GM12878 (cell line): ENCODE data around the gene ZNF860. TPM values are rescaled to one million over a fixed set of nuclear protein-coding genes. Genes with fewer than 3 reads are reported as not detected.

Source experiments
- ATAC-seq: fragments of 200-7000 bp; cut with Tn5 transposase; 3 replicates; pipeline ENCODE4 v1.9.1; 2020; ENCODE audit warnings: mild to moderate bottlenecking, moderate library complexity
- BruUV-seq: library from RNA; stranded (reverse); fragments of 400-500 nt; replicated peaks from 2 replicates; lab custom pipeline; 2021; lab: Mats Ljungman, UMichigan
- CTCF ChIA-PET: fragments of 300-600 bp; sonication (Branson Sonifier 250); formaldehyde crosslinking; extraction: SDS; loops from one replicate; lab custom pipeline; 2021; ENCODE audit warnings: inconsistent platforms; lab: Yijun Ruan, JAX
- POLR2A ChIA-PET: fragments of 350-600 bp; formaldehyde crosslinking; extraction: SDS; loops from one replicate; lab custom pipeline; 2021; ENCODE audit warnings: inconsistent platforms; lab: Charles Lee
- RAD21 ChIA-PET: fragments of 300-600 bp; sonication (Branson Sonifier 250); formaldehyde crosslinking; loops from one replicate; lab custom pipeline; 2023; ENCODE audit warnings: antibody characterized with exemption; ENCODE audit not compliant: unreplicated experiment; lab: Charles Lee
- SMC1A ChIA-PET: fragments of 300-600 bp; sonication (Branson Sonifier 250); formaldehyde crosslinking; loops from one replicate; lab custom pipeline; 2023; ENCODE audit not compliant: unreplicated experiment, uncharacterized antibody; lab: Charles Lee
- DNase-seq: peaks from one replicate; pipeline ENCODE4 v3.0.0-alpha.2; 2011; ENCODE audit warnings: low read depth, low spot score
- FAIRE-seq: peaks from 3 replicates; lab custom pipeline; 2011; peaks lifted over from hg19 to GRCh38; lab: Jason Lieb, UNC
- H2AFZ ChIP-seq: 2 replicates; pipeline ENCODE4 v1.6.0; 2011; ENCODE audit warnings: low read depth, low read length, control low read depth; ENCODE audit not compliant: control insufficient read depth
- H3K27ac ChIP-seq: 2 replicates; pipeline ENCODE4 v1.5.1; 2011; ENCODE audit warnings: control low read depth; ENCODE audit not compliant: control insufficient read depth, insufficient read depth
- H3K27me3 ChIP-seq, 2 experiments: replicated peaks in 1 of 2; 2 replicates each; pipeline versions ENCODE4 v1.6.0 to v1.6.1; 2011; ENCODE audit warnings: low read length in 1 of 2; ENCODE audit not compliant: control insufficient read depth in 2 of 2, insufficient read depth in 2 of 2
- H3K36me3 ChIP-seq, 2 experiments: 2 replicates each; pipeline ENCODE4 v1.5.1; 2011; ENCODE audit warnings: low read length in 1 of 2; ENCODE audit not compliant: control insufficient read depth in 2 of 2, insufficient read depth in 2 of 2
- H3K4me1 ChIP-seq: 2 replicates; pipeline ENCODE4 v1.6.1; 2011; ENCODE audit warnings: mild to moderate bottlenecking, low read length, moderate library complexity, mixed read lengths; ENCODE audit not compliant: control insufficient read depth, insufficient read depth
- H3K4me2 ChIP-seq: 2 replicates; pipeline ENCODE4 v1.6.0; 2011; ENCODE audit warnings: control low read depth; ENCODE audit not compliant: control insufficient read depth, insufficient read depth
- H3K4me3 ChIP-seq: fragments of 200-600 bp; sonication (generic); 2 replicates; pipeline ENCODE4 v1.5.1; 2016
- H3K79me2 ChIP-seq: 2 replicates; pipeline ENCODE4 v1.6.0; 2011; ENCODE audit warnings: low read length; ENCODE audit not compliant: control insufficient read depth, insufficient read depth
- H3K9ac ChIP-seq: 2 replicates; pipeline ENCODE4 v1.8.0; 2011; ENCODE audit warnings: low read length, control low read depth, mixed read lengths; ENCODE audit not compliant: control insufficient read depth, insufficient read depth
- H3K9me3 ChIP-seq: replicated peaks from 3 replicates; pipeline ENCODE4 v1.5.1; 2011; ENCODE audit warnings: mild to moderate bottlenecking, low read length; ENCODE audit not compliant: control insufficient read depth, insufficient read depth
- H4K20me1 ChIP-seq: 2 replicates; pipeline ENCODE4 v1.6.0; 2011; ENCODE audit not compliant: control insufficient read depth, insufficient read depth
- BHLHE40 ChIP-seq, 2 experiments: fragments of 450-650 bp in 1 of 2; IDR thresholded peaks; 2 replicates each; pipeline ENCODE4 v1.6.1; 2011 to 2017; ENCODE audit warnings: low read depth in 2 of 2, borderline replicate concordance in 1 of 2, improper control_type of control experiment in 1 of 2, low read length in 1 of 2, mild to moderate bottlenecking in 1 of 2
- CBX3 ChIP-seq: fragments of 200-600 bp; sonication (generic); IDR thresholded peaks from 2 replicates; pipeline ENCODE4 v1.6.1; 2016; ENCODE audit warnings: low read depth, borderline replicate concordance
- EP300 ChIP-seq, 2 experiments: fragments of 150-350 bp in 1 of 2; IDR thresholded peaks; 2 replicates each; pipeline ENCODE4 v1.6.1; 2011 to 2012; ENCODE audit warnings: low read depth in 2 of 2, low read length in 2 of 2, borderline replicate concordance in 1 of 2, improper control_type of control experiment in 1 of 2, inconsistent platforms in 1 of 2; ENCODE audit not compliant: control insufficient read depth in 1 of 2
- MYB ChIP-seq: fragments of 150-350 bp; IDR thresholded peaks from 2 replicates; pipeline ENCODE4 v1.6.1; 2014; ENCODE audit warnings: mild to moderate bottlenecking, low read depth, low read length, borderline replicate concordance
- NR2F1 ChIP-seq: fragments of 450-650 bp; conservative IDR thresholded peaks from 2 replicates; pipeline ENCODE4 v1.6.1; 2017; ENCODE audit warnings: mild to moderate bottlenecking
- PML ChIP-seq: IDR thresholded peaks from 2 replicates; pipeline ENCODE4 v1.6.1; 2012; ENCODE audit warnings: low read length, inconsistent platforms
- RFX5 ChIP-seq: IDR thresholded peaks from 2 replicates; pipeline ENCODE4 v1.6.1; 2011; ENCODE audit warnings: low read depth, low read length, improper control_type of control experiment
- SPI1 ChIP-seq: IDR thresholded peaks from 2 replicates; pipeline ENCODE4 v1.6.1; 2011; ENCODE audit warnings: low read depth, mild to moderate bottlenecking, low read length, moderate library complexity, borderline replicate concordance; ENCODE audit not compliant: insufficient read depth
- WGBS: methylation state at CpG from one replicate; pipeline ENCODE4 v1.1.6; 2016; ENCODE audit warnings: low lambda C conversion rate; ENCODE audit not compliant: insufficient replicate concordance, insufficient coverage; ENCODE audit errors: missing lambda C conversion rate; 5-methylcytosine and 5-hydroxymethylcytosine counted together
- in situ Hi-C: fragments of 300-500 bp; cut with MboI; formaldehyde crosslinking; loops from 9 replicates; pipeline ENCODE4 v1.14.3; 2018; ENCODE audit warnings: mixed read lengths
- intact Hi-C: fragments of 100-400 bp; cut with micrococcal nuclease; formaldehyde crosslinking; loops from one replicate; pipeline ENCODE4 v1.14.2; 2022; ENCODE audit not compliant: unreplicated experiment
- polyA plus RNA-seq, 11 experiments: library from polyadenylated mRNA; depleted of rRNA in 4 of 11; unstranded in 6 of 11; stranded (reverse) in 5 of 11; fragments of >200 nt; fragmentation: Nextera tagmentation in 4 of 11; fragmentation: Illumina TruSeq in 1 of 11; extraction: Ambion mirVana in 4 of 11; extraction: Trizol in 1 of 11; gene quantifications; 1 replicate in 1 of 11; 2 replicates in 10 of 11; pipeline versions ENCODE4 v1.2.1 to v1.2.3, GENCODE V29; 2011 to 2016; ENCODE audit warnings: inconsistent platforms in 2 of 11, missing spikeins in 2 of 11, low read depth in 1 of 11
- total RNA-seq, 4 experiments: library from RNA; depleted of rRNA in 3 of 4; stranded (reverse); fragments of >200 nt in 3 of 4; fragmentation: Illumina TruSeq in 1 of 4; extraction: Trizol in 1 of 4; gene quantifications; 2 replicates each; pipeline versions ENCODE4 v1.2.1 to v1.2.3, GENCODE V29; 2013 to 2021
- TF ChIP-seq, protein P1 (sequence below): fragments of 450-650 bp; IDR thresholded peaks from 2 replicates; pipeline ENCODE4 v1.6.1; 2016; ENCODE audit warnings: mild to moderate bottlenecking, moderate library complexity, borderline replicate concordance
- TF ChIP-seq, protein P2 (sequence below): fragments of 450-650 bp; IDR thresholded peaks from 2 replicates; pipeline ENCODE4 v1.6.1; 2016; ENCODE audit warnings: mild to moderate bottlenecking
- TF ChIP-seq, protein P3 (sequence below): IDR thresholded peaks from 2 replicates; pipeline ENCODE4 v1.6.1; 2012; ENCODE audit warnings: low read depth, low read length, improper control_type of control experiment
- TF ChIP-seq, protein P4 (sequence below): fragments of 450-650 bp; IDR thresholded peaks from 2 replicates; pipeline ENCODE4 v1.6.1; 2017; ENCODE audit warnings: mild to moderate bottlenecking, moderate library complexity

ZNF860 gene
- total and polyA plus RNA-seq, 10 of the 15 experiments (the other 5 are each of a cell fraction or from before 2014, with no cell fraction given), result not detected

DNA sequence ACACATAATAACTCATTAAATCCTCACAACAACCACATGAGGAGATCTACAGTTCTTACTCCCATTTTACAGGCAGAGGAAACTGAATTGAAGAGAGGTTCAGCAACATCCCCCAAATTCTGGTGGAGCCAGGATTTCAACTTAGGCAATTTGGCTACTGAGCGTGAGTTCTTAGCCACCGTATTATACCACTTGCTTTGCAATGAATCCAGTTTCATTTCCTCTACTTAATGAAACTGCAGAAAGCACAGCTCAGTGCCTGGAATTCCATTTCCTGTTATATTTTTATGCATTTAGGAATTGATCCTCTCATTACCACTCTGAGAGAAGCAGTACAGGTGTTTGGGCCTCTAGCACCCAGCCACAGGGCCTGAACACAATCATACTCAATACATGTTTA is 4.3 kb downstream of the ZNF860 start:
- Histone ChIP-seq H3K4me1 (peaks cover 4% of the 10 kb centered on the region; the same call in 1 of the 2 replicates), H3K27me3 (peaks cover 6 to 19% of the 10 kb centered on the region in 2 experiments), H3K4me3 (no peak overlapping the region), H3K9me3 (no peaks in the 10 kb centered on the region; the same call in 1 of the 3 replicates), H3K27ac (no peak overlapping the region), H3K4me2 (no peak overlapping the region), H3K79me2 (no peaks in the 10 kb centered on the region), H3K9ac (no peak overlapping the region), H3K36me3 (no peaks in the 10 kb centered on the region), H2AFZ (no peak overlapping the region), H4K20me1 (no peaks in the 10 kb centered on the region)
- BruUV-seq, result no TSS peak
- no peak for TF ChIP-seq MYB
- TF ChIP-seq, protein P1, sequence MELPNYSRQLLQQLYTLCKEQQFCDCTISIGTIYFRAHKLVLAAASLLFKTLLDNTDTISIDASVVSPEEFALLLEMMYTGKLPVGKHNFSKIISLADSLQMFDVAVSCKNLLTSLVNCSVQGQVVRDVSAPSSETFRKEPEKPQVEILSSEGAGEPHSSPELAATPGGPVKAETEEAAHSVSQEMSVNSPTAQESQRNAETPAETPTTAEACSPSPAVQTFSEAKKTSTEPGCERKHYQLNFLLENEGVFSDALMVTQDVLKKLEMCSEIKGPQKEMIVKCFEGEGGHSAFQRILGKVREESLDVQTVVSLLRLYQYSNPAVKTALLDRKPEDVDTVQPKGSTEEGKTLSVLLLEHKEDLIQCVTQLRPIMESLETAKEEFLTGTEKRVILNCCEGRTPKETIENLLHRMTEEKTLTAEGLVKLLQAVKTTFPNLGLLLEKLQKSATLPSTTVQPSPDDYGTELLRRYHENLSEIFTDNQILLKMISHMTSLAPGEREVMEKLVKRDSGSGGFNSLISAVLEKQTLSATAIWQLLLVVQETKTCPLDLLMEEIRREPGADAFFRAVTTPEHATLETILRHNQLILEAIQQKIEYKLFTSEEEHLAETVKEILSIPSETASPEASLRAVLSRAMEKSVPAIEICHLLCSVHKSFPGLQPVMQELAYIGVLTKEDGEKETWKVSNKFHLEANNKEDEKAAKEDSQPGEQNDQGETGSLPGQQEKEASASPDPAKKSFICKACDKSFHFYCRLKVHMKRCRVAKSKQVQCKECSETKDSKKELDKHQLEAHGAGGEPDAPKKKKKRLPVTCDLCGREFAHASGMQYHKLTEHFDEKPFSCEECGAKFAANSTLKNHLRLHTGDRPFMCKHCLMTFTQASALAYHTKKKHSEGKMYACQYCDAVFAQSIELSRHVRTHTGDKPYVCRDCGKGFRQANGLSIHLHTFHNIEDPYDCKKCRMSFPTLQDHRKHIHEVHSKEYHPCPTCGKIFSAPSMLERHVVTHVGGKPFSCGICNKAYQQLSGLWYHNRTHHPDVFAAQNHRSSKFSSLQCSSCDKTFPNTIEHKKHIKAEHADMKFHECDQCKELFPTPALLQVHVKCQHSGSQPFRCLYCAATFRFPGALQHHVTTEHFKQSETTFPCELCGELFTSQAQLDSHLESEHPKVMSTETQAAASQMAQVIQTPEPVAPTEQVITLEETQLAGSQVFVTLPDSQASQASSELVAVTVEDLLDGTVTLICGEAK, result no peak
- no peak for TF ChIP-seq SPI1
- TF ChIP-seq BHLHE40 (IDR thresholded peaks at IDR 0.05; ENCODE audit: borderline replicate concordance in 1 of 2, low read depth in 2 of 2, low read length in 1 of 2), result no peak
- TF ChIP-seq, protein P2, sequence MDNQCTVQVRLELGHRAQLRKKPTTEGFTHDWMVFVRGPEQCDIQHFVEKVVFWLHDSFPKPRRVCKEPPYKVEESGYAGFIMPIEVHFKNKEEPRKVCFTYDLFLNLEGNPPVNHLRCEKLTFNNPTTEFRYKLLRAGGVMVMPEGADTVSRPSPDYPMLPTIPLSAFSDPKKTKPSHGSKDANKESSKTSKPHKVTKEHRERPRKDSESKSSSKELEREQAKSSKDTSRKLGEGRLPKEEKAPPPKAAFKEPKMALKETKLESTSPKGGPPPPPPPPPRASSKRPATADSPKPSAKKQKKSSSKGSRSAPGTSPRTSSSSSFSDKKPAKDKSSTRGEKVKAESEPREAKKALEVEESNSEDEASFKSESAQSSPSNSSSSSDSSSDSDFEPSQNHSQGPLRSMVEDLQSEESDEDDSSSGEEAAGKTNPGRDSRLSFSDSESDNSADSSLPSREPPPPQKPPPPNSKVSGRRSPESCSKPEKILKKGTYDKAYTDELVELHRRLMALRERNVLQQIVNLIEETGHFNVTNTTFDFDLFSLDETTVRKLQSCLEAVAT, result no peak
- no peak for TF ChIP-seq RFX5
- no peak for TF ChIP-seq EP300 (IDR thresholded peaks at IDR 0.05; ENCODE audit: borderline replicate concordance in 1 of 2, control insufficient read depth in 1 of 2, low read depth in 2 of 2, low read length in 2 of 2)
- no peak for TF ChIP-seq CBX3
- TF ChIP-seq NR2F1, result no peak
- TF ChIP-seq, protein P3, sequence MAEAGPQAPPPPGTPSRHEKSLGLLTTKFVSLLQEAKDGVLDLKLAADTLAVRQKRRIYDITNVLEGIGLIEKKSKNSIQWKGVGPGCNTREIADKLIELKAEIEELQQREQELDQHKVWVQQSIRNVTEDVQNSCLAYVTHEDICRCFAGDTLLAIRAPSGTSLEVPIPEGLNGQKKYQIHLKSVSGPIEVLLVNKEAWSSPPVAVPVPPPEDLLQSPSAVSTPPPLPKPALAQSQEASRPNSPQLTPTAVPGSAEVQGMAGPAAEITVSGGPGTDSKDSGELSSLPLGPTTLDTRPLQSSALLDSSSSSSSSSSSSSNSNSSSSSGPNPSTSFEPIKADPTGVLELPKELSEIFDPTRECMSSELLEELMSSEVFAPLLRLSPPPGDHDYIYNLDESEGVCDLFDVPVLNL, result no peak
- TF ChIP-seq, protein P4, sequence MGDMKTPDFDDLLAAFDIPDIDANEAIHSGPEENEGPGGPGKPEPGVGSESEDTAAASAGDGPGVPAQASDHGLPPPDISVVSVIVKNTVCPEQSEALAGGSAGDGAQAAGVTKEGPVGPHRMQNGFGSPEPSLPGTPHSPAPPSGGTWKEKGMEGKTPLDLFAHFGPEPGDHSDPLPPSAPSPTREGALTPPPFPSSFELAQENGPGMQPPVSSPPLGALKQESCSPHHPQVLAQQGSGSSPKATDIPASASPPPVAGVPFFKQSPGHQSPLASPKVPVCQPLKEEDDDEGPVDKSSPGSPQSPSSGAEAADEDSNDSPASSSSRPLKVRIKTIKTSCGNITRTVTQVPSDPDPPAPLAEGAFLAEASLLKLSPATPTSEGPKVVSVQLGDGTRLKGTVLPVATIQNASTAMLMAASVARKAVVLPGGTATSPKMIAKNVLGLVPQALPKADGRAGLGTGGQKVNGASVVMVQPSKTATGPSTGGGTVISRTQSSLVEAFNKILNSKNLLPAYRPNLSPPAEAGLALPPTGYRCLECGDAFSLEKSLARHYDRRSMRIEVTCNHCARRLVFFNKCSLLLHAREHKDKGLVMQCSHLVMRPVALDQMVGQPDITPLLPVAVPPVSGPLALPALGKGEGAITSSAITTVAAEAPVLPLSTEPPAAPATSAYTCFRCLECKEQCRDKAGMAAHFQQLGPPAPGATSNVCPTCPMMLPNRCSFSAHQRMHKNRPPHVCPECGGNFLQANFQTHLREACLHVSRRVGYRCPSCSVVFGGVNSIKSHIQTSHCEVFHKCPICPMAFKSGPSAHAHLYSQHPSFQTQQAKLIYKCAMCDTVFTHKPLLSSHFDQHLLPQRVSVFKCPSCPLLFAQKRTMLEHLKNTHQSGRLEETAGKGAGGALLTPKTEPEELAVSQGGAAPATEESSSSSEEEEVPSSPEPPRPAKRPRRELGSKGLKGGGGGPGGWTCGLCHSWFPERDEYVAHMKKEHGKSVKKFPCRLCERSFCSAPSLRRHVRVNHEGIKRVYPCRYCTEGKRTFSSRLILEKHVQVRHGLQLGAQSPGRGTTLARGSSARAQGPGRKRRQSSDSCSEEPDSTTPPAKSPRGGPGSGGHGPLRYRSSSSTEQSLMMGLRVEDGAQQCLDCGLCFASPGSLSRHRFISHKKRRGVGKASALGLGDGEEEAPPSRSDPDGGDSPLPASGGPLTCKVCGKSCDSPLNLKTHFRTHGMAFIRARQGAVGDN, result no peak
- TF ChIP-seq PML, result no peak
- FAIRE-seq (no peak), ATAC-seq (no peak), DNase-seq (no peak)
- RAD21 ChIA-PET, result no interaction called here
- POLR2A ChIA-PET, result no interaction called here
- CTCF ChIA-PET, result no interaction called here
- in situ Hi-C loops (no loop called here), intact Hi-C loops (no loop called here)
- SMC1A ChIA-PET, result no interaction called here
- 93% methylated on average over 2 of the region's 2 CpGs for WGBS
